ENCODE results near the gene DLGAP1. TPM values are rescaled to one million over a fixed set of nuclear protein-coding genes. Genes with fewer than 3 reads are reported as not detected.

The DLGAP1 gene
- total RNA-seq, 1 donor from 2014 or later: 0.52 TPM

DNA sequence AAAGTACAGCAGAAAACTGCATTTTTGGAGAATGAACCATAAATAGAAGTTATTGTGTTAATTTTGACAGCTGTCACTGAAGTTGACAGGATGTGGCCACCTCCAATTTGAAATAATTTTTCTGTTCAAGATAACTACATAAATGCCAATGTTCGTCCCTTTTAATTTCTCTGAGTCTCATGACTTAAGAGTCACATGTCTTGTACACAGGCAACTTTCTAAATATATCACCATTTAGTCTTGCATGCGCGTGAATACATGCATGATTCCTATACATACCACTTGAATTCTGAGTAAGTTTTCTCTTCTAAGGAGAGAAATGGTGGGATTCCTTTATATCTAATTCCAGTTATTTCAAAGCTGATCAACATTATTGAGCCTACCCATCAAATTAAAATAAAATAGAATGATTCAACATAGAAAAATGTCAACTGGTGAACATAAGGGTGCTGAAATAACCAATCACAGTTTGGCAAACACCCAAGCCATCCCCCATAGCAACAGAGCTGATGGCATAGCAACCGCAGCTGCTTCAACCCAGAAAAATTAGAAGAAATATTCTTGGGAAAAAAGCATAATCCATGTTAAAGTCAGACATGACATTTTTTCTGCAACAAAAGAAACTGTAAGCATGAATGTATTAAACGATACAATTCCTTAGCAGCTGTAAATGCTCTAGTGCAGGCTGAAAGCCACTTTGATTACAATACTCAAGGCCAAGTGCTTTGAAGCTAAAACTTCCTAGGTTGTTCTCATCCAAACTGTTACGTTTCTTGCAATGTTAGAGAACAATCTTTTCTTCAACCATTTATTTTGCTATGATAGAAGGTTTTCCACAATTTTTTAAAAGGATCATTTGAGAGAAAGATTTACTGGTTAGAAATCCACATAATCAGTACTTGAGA is 282.7 kb downstream of the DLGAP1 start:
- no peak for DNase-seq (ENCODE audit: low spot score)

DNA sequence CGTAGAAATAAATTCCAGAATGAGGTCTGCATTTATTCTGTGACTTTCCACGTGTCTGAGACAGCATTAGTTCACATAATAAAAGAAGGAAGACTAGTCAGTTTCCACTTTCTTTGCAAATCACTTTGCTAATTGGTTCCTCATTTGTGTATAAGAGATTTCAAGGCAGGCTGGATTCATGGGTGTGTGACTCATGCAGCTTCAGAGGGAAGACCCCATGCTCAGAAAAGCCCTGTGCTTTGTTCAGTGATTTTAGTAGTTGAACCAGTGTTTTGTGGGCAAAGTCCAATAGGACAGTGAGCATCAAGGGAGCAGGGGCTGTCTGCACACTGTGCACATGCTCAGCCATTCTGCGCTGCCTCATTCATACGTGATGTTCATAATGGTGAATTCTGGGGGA is 297.8 kb downstream of the DLGAP1 start:
- DNase-seq (ENCODE audit: low spot score): no peak

DNA sequence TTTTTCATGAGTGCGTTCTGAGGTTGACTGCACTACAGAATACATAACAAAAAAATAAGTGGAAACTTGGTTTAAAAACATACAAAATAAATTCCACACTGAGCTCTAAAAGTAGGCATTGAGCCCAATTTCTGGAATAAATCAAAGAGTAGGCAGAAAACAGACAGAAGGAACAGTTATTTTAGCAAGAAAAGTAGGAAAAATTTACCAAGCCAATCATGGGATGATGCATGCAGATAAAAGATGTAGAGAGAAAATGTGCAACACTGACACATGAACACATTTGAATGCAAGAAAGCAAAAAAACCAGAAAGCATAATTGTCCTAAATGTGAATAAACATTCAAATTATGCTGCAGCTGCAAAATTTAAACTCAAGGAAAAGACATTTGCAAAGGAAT is 308.3 kb downstream of the DLGAP1 start:
- DNase-seq (ENCODE audit: low spot score): no peak

DNA sequence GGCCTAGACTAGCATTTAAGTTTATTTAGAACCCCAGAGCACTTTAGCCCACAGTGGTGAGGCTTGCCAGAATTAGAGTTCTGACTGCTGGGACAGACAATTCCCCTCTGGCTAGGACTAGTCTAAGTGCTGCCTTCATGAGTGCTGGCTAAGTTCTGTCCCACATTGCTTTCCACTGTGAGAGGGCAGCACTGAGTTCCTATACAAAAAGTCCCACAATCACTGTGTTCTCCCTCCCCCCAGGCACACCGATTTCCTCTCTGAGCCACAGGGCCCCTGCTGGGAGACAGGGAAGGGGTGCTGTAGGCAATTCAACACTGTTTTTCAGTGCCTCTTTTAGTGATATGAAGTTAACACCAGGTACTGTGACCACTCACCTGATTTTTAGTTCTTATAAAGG is 310.9 kb downstream of the DLGAP1 start:
- DNase-seq (ENCODE audit: low spot score): no peak

DNA sequence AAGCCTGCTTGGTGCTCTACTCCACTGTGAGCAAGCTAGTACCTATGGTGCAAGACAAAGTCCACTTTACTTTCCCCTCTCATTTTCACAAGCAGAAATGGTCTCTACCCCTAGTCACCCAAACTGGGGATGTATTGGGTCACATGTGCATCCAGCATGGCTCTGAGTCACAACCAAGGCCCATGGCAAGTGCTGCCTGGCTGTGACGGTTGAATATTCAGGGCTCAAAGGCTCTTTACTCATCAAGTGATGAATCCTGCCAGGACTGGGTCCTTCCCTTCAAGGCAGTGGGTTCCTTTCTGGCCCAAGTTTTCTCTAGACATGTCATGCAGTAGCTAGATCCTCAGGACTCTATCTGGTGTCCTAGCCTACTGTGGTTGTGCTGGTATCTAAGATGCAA is 311.5 kb downstream of the DLGAP1 start:
- DNase-seq (ENCODE audit: low spot score): no peak

DNA sequence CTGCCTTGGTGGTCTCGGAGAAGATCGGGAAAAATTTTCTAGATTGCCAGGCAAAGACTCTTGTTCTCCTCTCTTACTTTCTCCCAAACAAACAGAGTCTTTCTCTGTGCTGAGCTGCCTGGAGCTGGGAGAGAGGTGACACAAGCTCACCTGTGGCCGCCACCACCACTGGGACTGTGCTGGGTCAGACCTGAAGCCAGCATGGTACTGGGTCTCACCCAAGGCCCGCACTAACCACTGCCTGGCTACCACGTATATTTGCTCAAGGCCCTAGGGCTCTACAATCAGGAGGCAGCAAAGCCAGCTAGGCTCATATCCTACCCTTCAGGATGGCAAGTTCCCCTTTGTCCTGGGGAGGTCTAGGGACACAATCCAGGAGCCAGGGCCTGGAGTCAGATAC is 312.2 kb downstream of the DLGAP1 start:
- no peak for DNase-seq (ENCODE audit: low spot score)

DNA sequence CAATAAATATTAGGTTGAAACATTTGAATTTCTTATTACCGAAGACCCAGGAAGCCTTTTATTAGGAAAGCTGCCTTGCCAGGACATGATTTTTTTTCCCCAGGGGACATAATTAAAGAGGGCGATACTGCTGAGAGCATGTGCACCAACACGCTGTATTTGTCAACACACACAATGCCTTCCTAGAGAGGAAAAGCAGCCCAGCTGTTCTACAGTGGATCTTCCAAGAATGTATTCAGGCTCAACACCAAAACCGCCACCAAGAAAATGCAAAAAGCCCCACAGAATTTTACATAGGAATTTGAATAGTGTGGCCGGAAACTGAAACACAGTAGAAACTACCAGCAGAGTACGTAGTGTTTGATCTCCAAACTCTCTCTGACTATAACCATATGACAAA is 320.4 kb downstream of the DLGAP1 start:
- no peak for DNase-seq (ENCODE audit: low spot score)

DNA sequence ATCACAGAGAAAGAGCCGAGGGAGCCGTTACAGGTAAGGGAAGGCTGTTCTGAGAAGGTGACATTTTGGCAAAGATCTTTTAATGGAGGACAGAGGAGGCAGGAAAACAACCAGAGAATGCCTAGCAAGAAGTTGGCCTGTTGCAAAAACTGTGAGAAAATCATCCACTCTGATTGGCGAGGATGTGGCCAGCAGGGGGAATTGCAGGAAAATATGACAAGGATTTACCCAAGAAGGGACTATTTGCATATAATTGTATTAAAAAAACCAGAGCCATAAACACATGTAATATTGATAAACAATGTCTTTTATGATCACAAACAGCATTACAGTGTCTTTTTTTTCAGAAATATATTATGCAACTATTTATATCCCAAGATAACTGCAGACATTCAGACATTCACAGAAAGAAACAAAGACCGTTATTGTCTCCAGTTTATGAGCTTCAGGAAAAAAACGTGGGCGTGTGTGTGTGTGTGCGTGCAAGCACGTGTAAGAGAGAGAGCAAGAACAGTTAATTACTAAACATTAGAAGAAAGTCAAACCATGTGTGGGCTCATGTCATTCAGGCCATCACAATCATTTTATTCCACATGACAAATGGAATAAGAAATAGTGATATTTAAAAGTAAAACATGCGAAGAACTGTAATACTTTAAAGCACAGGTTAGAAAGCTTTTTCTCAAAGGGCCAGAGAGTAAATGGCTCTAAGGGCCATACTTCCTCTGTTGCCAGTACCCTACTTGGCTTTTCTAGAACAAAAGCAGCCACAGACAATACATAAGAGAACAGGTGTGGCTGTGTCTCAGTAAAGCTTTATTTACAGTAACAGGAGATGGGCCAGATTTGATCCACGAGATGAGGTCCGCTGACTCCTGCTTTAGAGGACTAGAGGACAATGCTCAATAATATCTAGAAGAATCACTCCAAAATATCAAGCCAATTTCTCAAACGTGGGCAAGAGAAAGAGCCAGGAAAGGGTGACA is 324.1 kb downstream of the DLGAP1 start:
- DNase-seq (ENCODE audit: low spot score): no peak

DNA sequence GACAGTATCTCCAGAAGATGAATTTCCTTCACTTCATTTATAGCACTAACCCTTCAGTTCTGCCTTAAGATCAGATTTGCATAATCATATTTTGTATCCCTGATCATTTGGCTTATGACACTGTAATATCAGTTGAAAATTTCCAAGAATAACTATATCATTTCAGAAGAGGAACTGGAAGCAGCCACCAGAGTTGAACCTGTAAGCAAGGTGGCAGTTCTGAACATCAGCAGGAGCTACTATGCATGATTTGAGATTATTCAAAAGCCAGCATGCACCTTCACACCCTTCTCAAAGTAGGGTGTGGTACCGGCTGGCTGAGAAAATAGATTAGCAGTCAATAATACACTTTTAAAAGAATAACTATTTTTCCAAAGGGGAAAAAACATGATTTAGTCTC is 328.2 kb downstream of the DLGAP1 start:
- DNase-seq (ENCODE audit: low spot score): no peak

DNA sequence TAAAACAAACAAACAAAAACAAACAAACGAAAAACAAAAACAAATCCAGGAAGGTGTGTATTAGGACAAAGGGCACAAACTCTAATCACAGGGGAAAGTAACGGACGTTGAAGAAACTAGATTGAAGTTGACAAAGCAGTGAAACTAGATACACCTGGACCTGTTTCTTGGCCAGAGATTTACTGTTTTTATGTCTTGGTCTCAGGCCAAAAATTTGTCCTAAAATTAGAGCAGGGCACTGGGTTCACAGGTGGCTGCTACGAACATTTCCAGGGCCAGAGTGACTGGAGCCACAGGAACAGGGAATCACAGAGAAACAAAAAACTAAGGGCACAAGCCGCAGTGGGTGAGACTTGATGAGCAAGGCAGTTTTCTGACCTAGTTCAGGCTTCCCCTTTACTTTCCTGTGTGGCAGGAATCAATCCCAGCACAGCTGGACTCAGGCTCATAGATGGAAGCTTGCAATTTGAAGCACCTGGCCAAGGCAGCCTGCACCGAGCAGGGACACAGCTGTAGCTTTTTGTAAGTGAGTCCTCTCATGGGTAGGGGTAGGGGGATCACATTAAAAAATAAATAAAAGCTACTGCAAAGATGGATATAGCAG is 329.4 kb downstream of the DLGAP1 start:
- no peak for DNase-seq (ENCODE audit: low spot score)

DNA sequence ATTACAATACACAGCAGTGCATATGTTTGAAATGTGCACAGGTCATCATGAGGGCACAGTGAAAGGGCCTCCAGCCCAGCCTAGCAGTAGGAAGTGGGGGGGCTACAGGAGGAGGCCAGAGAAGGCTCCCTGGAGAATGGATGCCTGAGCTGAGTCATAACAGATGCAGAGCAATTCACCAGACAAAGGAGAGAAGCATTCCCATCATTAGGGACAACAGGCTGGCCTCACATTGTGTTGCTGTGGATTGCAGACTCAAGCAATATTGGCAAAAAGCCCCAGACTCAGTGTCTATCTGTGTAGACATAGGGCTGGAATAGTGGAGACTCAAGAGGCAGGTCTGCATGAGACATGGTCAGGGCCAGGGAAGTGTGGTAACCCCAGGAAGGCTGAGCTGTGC is 329.9 kb downstream of the DLGAP1 start:
- no peak for DNase-seq (ENCODE audit: low spot score)

DNA sequence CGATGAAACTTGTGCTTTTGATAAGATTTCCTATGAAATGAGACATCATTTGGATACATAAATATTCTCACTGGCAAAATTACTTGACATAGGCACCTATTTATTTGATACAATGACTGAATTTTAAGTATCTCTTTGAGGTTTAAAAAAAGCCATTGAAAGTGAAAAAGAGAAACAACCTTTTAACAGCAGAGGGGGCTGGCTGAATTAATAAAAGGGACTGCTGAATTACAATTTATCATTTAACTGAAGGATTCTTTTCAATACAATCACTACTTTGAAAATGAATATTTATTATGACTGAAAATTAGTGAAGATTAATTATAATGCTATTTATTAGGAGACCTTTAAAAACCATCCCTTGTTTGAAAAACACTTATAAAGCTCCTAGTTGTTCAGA is 335.3 kb downstream of the DLGAP1 start:
- DNase-seq (ENCODE audit: low spot score): no peak

DNA sequence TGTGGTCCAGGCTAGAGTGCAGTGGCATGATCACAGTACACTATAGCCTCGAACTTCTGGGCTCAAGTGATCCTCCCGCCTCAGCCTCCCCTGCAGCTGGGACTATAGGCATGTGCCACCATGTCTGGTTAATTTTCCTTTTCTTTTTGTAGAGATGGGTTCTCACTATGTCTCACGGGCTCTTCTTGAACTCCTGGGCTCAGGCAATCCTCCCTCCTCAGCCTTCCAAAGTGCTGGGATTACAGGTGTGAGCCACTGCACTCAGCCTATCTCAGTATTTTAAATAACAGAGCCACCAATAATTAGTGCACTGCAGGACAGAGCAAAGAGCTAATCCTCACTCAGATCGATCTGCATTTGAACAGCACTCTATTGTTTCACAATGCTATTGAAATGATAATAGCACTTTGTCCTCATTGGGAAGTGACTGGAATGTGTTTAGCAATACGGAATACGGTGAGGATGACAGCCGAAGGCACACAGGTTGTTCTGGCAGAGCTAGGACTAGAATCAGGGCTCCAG is 335.9 kb downstream of the DLGAP1 start:
- DNase-seq (ENCODE audit: low spot score): no peak

DNA sequence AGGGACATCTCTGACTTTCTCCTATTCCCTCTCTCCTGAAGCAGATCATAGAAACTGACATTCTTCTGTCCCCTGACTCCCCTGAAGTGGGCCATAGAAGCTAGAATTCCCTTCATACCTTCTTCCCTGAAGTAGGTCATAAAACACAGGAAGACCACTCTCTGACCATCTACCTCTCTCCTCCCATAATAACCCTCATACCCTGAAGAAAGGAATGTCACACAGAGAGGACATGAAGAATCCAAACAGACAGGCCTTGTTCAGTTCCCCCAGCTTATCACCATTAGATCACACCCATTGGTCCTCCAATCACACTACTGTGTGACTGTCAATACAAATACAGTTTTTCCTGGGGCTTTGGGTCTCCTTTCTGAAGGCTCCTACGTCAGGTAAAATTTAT is 347.1 kb downstream of the DLGAP1 start:
- DNase-seq (ENCODE audit: low spot score): no peak

DNA sequence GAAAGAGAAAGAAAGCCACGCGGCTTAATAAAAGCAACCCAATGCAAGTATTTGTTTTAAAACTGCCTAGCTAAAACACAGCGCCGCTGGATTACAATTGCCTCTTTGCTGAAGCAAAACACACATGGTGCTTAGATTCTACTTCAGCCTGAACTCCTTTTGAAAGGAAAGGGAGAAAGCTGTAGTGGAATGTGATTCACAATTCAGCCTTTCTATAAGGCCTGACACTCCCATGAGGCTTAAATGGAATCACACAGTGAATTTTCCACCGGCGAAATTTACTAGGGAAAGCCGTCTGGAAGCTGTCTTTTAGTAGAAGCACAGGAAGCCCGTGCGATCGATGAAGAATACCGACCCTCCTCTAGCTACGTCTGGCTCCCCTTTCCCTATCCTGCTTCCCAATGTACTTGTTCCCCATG is 348.0 kb downstream of the DLGAP1 start:
- no peak for DNase-seq (ENCODE audit: low spot score)

DNA sequence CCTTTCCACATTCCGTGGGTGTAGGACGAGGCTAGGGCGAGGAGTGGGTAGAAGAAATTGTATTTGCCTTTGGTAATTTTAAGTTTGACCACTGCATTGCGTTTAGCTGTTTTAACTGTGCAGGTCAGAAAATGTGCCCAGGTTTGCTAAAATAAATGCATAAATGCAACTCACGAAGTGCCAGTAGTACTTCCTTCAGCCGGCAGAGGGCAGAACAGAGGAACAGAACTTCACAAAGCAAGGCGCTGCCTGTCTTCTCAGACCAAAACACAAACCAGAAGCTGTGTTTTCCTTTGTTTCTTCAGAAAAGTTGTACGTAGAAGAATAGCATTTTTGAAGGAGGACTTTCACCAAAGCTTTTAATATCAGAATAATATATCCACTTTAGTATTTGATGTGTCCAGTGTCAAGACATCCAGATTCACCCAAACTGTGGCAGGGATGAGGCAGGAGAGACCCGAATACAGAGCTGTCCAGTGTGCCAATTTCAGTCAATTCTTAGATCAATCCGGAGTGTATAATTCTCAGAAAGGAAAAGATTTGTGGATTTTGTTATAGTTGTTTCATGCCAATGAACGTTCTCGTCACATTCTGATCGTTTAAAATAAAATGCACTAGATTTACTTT is 348.6 kb downstream of the DLGAP1 start:
- peak; percentile 65 for DNase-seq (ENCODE audit: low spot score)

DNA sequence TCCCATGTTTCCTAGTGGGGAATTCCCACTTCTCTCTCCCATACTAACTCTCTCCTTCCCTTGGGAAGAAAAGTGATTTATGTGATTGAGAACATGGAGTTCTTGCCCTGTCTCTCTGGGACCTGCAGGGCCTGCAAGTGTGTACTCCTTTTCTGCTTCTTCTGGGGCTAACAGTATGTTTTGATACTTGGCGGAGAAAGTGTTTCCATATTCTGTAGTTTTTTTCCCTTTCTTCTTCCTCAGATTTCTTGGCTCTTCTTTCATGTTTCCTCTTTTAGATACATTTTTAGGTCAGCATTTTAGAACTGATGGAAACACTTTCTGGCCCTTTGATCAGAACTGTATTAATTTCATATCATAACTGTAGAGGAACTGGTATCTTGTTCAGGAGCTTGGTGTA is 352.2 kb downstream of the DLGAP1 start:
- no peak for DNase-seq (ENCODE audit: low spot score)

DNA sequence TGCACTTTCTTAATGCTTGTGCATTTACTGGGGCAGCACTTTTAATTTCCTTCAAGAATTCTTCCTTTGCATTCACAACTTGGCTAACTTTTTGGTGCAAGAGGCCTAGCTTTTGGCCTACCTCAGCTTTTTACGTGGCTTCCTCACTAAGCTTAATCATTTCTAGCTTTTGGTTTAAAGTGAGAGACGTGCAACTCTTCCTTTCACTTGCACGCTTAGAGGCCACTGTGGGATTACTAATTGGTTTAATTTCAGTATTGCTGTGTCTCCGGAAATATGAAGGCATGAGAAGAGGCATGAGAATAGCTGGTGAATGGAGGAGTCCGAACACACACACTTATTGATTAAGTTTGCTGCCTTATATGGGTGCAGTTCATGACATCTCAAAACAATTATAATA is 354.1 kb downstream of the DLGAP1 start:
- DNase-seq (ENCODE audit: low spot score): no peak

DNA sequence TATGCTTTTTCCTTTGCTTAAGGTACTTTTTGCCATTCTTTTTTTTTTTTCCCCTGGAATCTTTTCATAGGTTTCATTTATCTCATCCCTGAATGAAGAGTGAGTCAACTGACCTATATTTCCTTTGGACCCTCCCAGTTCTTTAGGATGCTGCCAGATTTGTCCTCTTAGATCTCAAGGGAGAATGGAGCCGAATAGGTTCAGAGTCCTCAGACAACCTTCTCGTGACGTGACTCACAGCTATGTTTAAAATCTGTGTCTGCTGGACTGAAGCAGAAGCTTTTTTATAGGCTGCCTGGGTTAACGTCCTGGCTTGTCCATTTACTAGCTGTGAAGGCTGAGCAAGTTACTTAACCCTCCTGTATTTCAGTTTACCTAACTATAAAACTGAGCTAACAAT is 358.6 kb downstream of the DLGAP1 start:
- DNase-seq (ENCODE audit: low spot score): no peak

DNA sequence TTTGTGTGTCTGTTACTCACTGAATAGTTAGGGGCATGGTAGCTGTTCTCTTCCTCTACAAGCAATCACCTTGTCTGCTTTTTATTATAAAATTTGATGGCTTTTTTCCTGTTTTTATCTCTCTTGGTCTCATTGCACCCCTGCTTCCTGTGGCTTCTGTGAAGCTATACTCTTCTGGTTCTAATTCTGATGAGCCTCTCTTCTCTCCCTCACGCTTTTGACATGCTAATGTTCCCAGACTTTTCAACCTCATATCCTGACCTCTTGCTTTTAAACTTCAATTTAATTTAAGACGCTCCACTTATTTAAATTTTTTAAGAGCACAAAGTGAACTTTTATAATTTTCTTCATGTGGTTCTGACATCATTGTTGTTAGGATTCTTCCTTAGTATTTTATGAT is 361.4 kb downstream of the DLGAP1 start:
- DNase-seq (ENCODE audit: low spot score): no peak

DNA sequence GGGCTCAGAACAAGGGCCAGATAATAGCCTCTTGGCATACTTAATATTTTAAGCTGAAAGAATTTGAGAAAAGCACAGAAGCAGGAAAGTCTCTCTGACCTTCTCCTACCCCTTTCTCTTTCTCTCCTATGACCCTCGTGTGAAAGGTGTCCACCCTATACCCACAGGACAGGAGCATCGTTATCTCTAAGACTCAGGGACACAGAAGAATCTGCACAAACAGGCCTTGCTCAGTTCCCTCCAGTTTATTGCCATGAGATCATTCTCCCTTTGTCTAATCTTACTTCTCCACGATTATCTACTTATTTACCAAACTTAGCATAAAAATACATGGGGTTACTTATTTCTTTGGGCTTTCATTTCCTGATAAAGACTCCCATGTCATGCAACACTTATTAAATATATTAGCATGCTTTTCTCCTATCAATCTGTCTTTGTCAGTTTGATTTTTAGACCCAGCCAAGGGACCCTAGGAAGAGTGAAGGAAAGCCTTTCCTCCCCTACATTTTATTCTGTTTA is 370.7 kb downstream of the DLGAP1 start:
- DNase-seq (ENCODE audit: low spot score): no peak
